Gastroesophageal sphincter (tissue), 3 donors: ENCODE results near the gene GABBR2.

Source experiments
- CTCF ChIP-seq, 4 experiments: fragments of 200-600 bp in 2 of 4; fragments of 450-650 bp in 2 of 4; sonication (generic) in 1 of 4; IDR thresholded peaks; one replicate each; pipeline ENCODE4 v1.5.1; 2017 to 2019; ENCODE audit warnings: antibody characterized with exemption in 4 of 4, mild to moderate bottlenecking in 2 of 4, moderate library complexity in 2 of 4
- EP300 ChIP-seq: sonication (generic); formaldehyde crosslinking; IDR thresholded peaks from one replicate; pipeline ENCODE4 v1.6.1; 2017; ENCODE audit warnings: antibody characterized with exemption, mild to moderate bottlenecking
- POLR2A ChIP-seq, 2 donors: fragments of 450-650 bp; IDR thresholded peaks; one replicate each; pipeline ENCODE4 v1.6.1; 2017; ENCODE audit warnings: antibody characterized with exemption in 2 of 2, mild to moderate bottlenecking in 2 of 2, moderate library complexity in 1 of 2
- POLR2AphosphoS5 ChIP-seq: sonication (generic); formaldehyde crosslinking; IDR thresholded peaks from one replicate; pipeline ENCODE4 v1.6.1; 2017; ENCODE audit warnings: antibody characterized with exemption

GRCh38 chr9:98368366-98369065, 340.2 kb downstream of the GABBR2 start:
- TF ChIP-seq CTCF (IDR thresholded peaks at IDR 0.05): no peak
- no peak for TF ChIP-seq POLR2A (IDR thresholded peaks at IDR 0.05)
- TF ChIP-seq POLR2AphosphoS5: no peak
- no peak for TF ChIP-seq EP300
